ENCODE data around the gene ATF6B. TPM values are rescaled to one million over a fixed set of nuclear protein-coding genes. Genes with fewer than 3 reads are reported as not detected.

Gene ATF6B
- total and polyA plus RNA-seq, 2 experiments from 2014 or later, result 24.9 to 26.1 TPM

GRCh38 chr6:32148289-32149091 lies 20.4 kb upstream of the ATF6B start:
- Mint-ChIP-seq H3K27ac (peak overlapping the region; percentile 48), H3K4me3 (peak overlapping the region; percentile 92), H3K36me3 (ENCODE audit: low read depth) (no peaks in the 10 kb centered on the region), H3K4me1 (peaks cover 57% of the 10 kb centered on the region), H3K9me3 (no peaks in the 10 kb centered on the region; the same call in 2 of the 3 replicates), H3K27me3 (ENCODE audit: insufficient read depth, low read depth, poor library complexity) (peaks cover 39% of the 10 kb centered on the region)
- DNase-seq (ENCODE audit: low spot score), result peak; percentile 96
- H3K27me3 ChIP-seq (ENCODE audit: insufficient read depth), result peaks cover 44% of the 10 kb centered on the region
- peak overlapping the region; percentile 97 for H3K4me2 ChIP-seq
- no peaks in the 10 kb centered on the region for H3K79me2 ChIP-seq (replicated peaks; ENCODE audit: insufficient read depth)
- peak overlapping the region; percentile 92 for H2AFZ ChIP-seq
- peak overlapping the region; percentile 100 for H3K4me3 ChIP-seq
- no peaks in the 10 kb centered on the region; the same call in 1 of the 2 replicates for H3K9me2 ChIP-seq (ENCODE audit: insufficient read depth)
- H3K36me3 ChIP-seq (ENCODE audit: insufficient read depth), result no peaks in the 10 kb centered on the region
- 0 out of 2 replicates have a peak, but pooled peaks cover 5% of the 10 kb centered on the region for H4K20me1 ChIP-seq (replicated peaks; ENCODE audit: insufficient read depth)
- ATAC-seq, result peak; percentile 61
- peak overlapping the region; percentile 36; the same call in 1 of the 2 replicates for H3K27ac ChIP-seq (ENCODE audit: low read depth)
- peaks cover 41% of the 10 kb centered on the region for H3K4me1 ChIP-seq (ENCODE audit: insufficient read depth)
- H3F3A ChIP-seq (replicated peaks; ENCODE audit: low read depth), result peaks cover 9% of the 10 kb centered on the region
- 0 out of 2 replicates have a peak, but pooled peaks have one; percentile 21 for TF ChIP-seq ETS1 (IDR thresholded peaks at IDR 0.05)
- TF ChIP-seq CREB1 (CRISPR knock-in tag; IDR thresholded peaks at IDR 0.05; ENCODE audit: low read depth), result no peak
- TF ChIP-seq STAT1 (IDR thresholded peaks at IDR 0.05; ENCODE audit: unreplicated experiment), result no peak
- peak; percentile 35 for TF ChIP-seq EZH2 (IDR thresholded peaks at IDR 0.05; ENCODE audit: low read depth, unreplicated experiment)
- TF ChIP-seq POLR2AphosphoS5 (IDR thresholded peaks at IDR 0.05; ENCODE audit: low read depth), result peak; percentile 61
- no peak for TF ChIP-seq ZNF331 (CRISPR knock-in tag; IDR thresholded peaks at IDR 0.05; ENCODE audit: low read depth)
- TF ChIP-seq ZNF114 (CRISPR knock-in tag; IDR thresholded peaks at IDR 0.05), result no peak
- no peak for TF ChIP-seq REST (IDR thresholded peaks at IDR 0.05; ENCODE audit: unreplicated experiment)
- TF ChIP-seq CTCF (conservative IDR thresholded peaks at IDR 0.05; ENCODE audit: low read depth in 2 of 2), result peak; percentile 71
- TF ChIP-seq ZNF462 (CRISPR knock-in tag; IDR thresholded peaks at IDR 0.05), result no peak
- no peak for TF ChIP-seq EZH2phosphoT487 (IDR thresholded peaks at IDR 0.05; ENCODE audit: unreplicated experiment)
- no peak for TF ChIP-seq JUNB (IDR thresholded peaks at IDR 0.05; ENCODE audit: unreplicated experiment)
- TF ChIP-seq NANOG (IDR thresholded peaks at IDR 0.05; ENCODE audit: borderline replicate concordance), result no peak

Measured in GM23338 (cell line).